Stomach (tissue), 4 donors: ENCODE measurements around the gene GALNS.

Experiments
- CTCF ChIP-seq, 7 experiments: fragments of 450-650 bp in 4 of 7; fragments of 200-600 bp in 3 of 7; sonication (generic) in 3 of 7; IDR thresholded peaks; one replicate each; pipeline ENCODE4 v1.5.1; 2016 to 2019; ENCODE audit warnings: antibody characterized with exemption in 7 of 7, control low read depth in 2 of 7, mild to moderate bottlenecking in 1 of 7
- POLR2AphosphoS5 ChIP-seq, 3 donors: sonication (generic); formaldehyde crosslinking; IDR thresholded peaks; one replicate each; pipeline ENCODE4 v1.6.1; 2016; ENCODE audit warnings: antibody characterized with exemption in 3 of 3

DNA sequence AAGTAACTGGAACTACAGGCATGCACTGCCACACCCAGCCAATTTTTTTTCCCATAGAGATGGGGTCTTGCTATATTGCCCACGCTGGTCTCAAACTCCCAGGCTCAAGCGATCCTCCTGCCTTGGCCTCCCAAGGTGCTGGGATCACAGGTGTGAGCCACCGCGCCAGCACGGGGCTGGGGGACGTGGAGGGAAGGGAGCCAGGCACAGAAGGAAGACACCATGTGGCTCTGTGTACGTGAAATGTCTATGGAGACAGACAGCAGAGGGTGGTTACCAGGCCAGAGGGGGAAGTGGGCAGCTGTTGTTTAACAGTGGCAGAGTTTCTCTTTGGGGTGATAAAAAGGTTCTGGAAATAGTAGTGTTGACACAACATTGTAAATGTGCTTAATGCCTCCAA is 67.2 kb downstream of the GALNS start:
- TF ChIP-seq POLR2AphosphoS5 (IDR thresholded peaks at IDR 0.05): no peak
- no peak for TF ChIP-seq CTCF (IDR thresholded peaks at IDR 0.05)
